Panc1 (cell line): ENCODE data around the gene CDH12. TPM values are rescaled to one million over a fixed set of nuclear protein-coding genes. Genes with fewer than 3 reads are reported as not detected.
"Not testable (repeated sequence)": the region's sequence is repeated elsewhere in the genome, so short reads cannot be mapped to it uniquely, and the experiment has no call there.

Source experiments
- ATAC-seq: fragments of 200-7000 bp; cut with Tn5 transposase; 2 replicates; pipeline ENCODE4 v1.9.1; 2020; ENCODE audit warnings: mild to moderate bottlenecking, moderate library complexity
- BruUV-seq: library from RNA; stranded (reverse); fragments of 400-500 nt; replicated peaks from 2 replicates; lab custom pipeline; 2021; lab: Mats Ljungman, UMichigan
- CTCF ChIA-PET: fragments of 300-600 bp; sonication (Branson Sonifier 250); formaldehyde crosslinking; loops from one replicate; lab custom pipeline; 2022; ENCODE audit warnings: antibody characterized with exemption; lab: Charles Lee
- POLR2A ChIA-PET: fragments of 300-600 bp; sonication (Branson Sonifier 250); formaldehyde crosslinking; loops from one replicate; lab custom pipeline; 2022; ENCODE audit warnings: antibody characterized with exemption; lab: Charles Lee
- DNase-seq: peaks from one replicate; pipeline ENCODE4 v3.0.0-alpha.2; 2010; ENCODE audit warnings: low read depth, low spot score
- H3K27ac ChIP-seq: 2 replicates; pipeline ENCODE4 v1.5.1; 2011; ENCODE audit warnings: mild to moderate bottlenecking, low read length, inconsistent platforms
- H3K27me3 ChIP-seq: fragments of 200-500 bp; sonication (Bioruptor generic); 2 replicates; pipeline ENCODE4 v1.6.0; 2014; ENCODE audit warnings: low read length, inconsistent platforms; ENCODE audit not compliant: control insufficient read depth, insufficient read depth
- H3K36me3 ChIP-seq: fragments of 200-500 bp; sonication (Bioruptor generic); 2 replicates; pipeline ENCODE4 v1.5.1; 2014; ENCODE audit warnings: inconsistent platforms, mild to moderate bottlenecking, low read length, moderate library complexity; ENCODE audit not compliant: control insufficient read depth, insufficient read depth
- H3K4me1 ChIP-seq: 2 replicates; pipeline ENCODE4 v1.5.1; 2011; ENCODE audit warnings: inconsistent platforms, mild to moderate bottlenecking, low read length, moderate library complexity; ENCODE audit not compliant: control insufficient read depth, insufficient read depth
- H3K4me3 ChIP-seq, 2 experiments: 2 replicates each; pipeline ENCODE4 v1.5.1; 2011 to 2012; ENCODE audit warnings: low read depth in 2 of 2, low read length in 2 of 2, mild to moderate bottlenecking in 2 of 2, inconsistent platforms in 1 of 2, moderate library complexity in 1 of 2
- H3K9me3 ChIP-seq: fragments of 200-500 bp; sonication (Bioruptor generic); 2 replicates; pipeline ENCODE4 v1.5.1; 2014; ENCODE audit warnings: low read depth, mild to moderate bottlenecking, inconsistent platforms, low read length, moderate library complexity; ENCODE audit not compliant: control insufficient read depth, insufficient read depth
- CTCF ChIP-seq: fragments of 450-650 bp; IDR thresholded peaks from 2 replicates; pipeline ENCODE4 v1.5.1; 2017; ENCODE audit warnings: mild to moderate bottlenecking
- POLR2AphosphoS5 ChIP-seq: IDR thresholded peaks from 2 replicates; pipeline ENCODE4 v1.6.1; 2012; ENCODE audit warnings: mild to moderate bottlenecking, low read depth, low read length, moderate library complexity
- REST ChIP-seq, 2 experiments: IDR thresholded peaks; 2 replicates each; pipeline ENCODE4 v1.6.1; 2011 to 2012; ENCODE audit warnings: low read depth in 2 of 2, control low read depth in 1 of 2, low read length in 1 of 2, mild to moderate bottlenecking in 1 of 2, moderate library complexity in 1 of 2; ENCODE audit not compliant: insufficient read depth in 1 of 2
- SIN3A ChIP-seq: IDR thresholded peaks from 2 replicates; pipeline ENCODE4 v1.6.1; 2012; ENCODE audit warnings: low read depth, mild to moderate bottlenecking, low read length, moderate library complexity, borderline replicate concordance; ENCODE audit not compliant: insufficient read depth
- TCF7L2 ChIP-seq: IDR thresholded peaks from 2 replicates; pipeline ENCODE4 v1.6.1; 2011; ENCODE audit warnings: mild to moderate bottlenecking, low read depth, low read length, inconsistent platforms
- in situ Hi-C: cut with HindIII; loops from 2 replicates; pipeline ENCODE4 v1.10.0; 2016; ENCODE audit warnings: low sequenced_read_pairs, low pct_unique_long_range_greater_than_20kb
- intact Hi-C: fragments of 100-400 bp; cut with micrococcal nuclease; formaldehyde crosslinking; loops from one replicate; pipeline ENCODE4 v1.10.0; 2022; ENCODE audit not compliant: unreplicated experiment
- total RNA-seq: library from RNA; stranded (reverse); gene quantifications from one replicate; pipeline ENCODE4 v1.2.1, GENCODE V29; 2021; ENCODE audit not compliant: unreplicated experiment

The CDH12 gene
- total RNA-seq, 1 experiment from 2014 or later, result not detected

GRCh38 chr5:22521521-22521920 is 331.6 kb downstream of the CDH12 start:
- no TSS peak for BruUV-seq
- TF ChIP-seq SIN3A, result no peak
- no peak for TF ChIP-seq POLR2AphosphoS5
- no peak for TF ChIP-seq TCF7L2
- no peak for TF ChIP-seq REST (IDR thresholded peaks at IDR 0.05; ENCODE audit: insufficient read depth in 1 of 2, low read depth in 2 of 2, low read length in 1 of 2)
- TF ChIP-seq CTCF, result no peak
- POLR2A ChIA-PET, result no interaction called here

GRCh38 chr5:22516497-22516896 is 336.6 kb downstream of the CDH12 start:
- H3K36me3 ChIP-seq, H3K9me3 ChIP-seq, H3K4me3 ChIP-seq, DNase-seq, H3K27me3 ChIP-seq, BruUV-seq, CTCF ChIA-PET, POLR2A ChIA-PET, ATAC-seq, intact Hi-C loops, H3K4me1 ChIP-seq, H3K27ac ChIP-seq, in situ Hi-C loops: not testable (repeated sequence)

More at GRCh38 chr5:22521521-22521920, 331.6 kb downstream of the CDH12 start:
- no peak overlapping the region for H3K27ac ChIP-seq
- H3K36me3 ChIP-seq, result no peaks in the 10 kb centered on the region
- CTCF ChIA-PET, result no interaction called here
- DNase-seq, result no peak
- no peak for ATAC-seq
- H3K4me1 ChIP-seq, result no peaks in the 10 kb centered on the region
- intact Hi-C loops (no loop called here), in situ Hi-C loops (no loop called here)
- no peaks in the 10 kb centered on the region for H3K9me3 ChIP-seq
- H3K4me3 ChIP-seq, result no peak overlapping the region
- no peaks in the 10 kb centered on the region for H3K27me3 ChIP-seq

GRCh38 chr5:22514231-22514630 is 338.9 kb downstream of the CDH12 start:
- H3K36me3 ChIP-seq, result no peaks in the 10 kb centered on the region
- in situ Hi-C loops, result no loop called here
- BruUV-seq, result no TSS peak
- intact Hi-C loops, result no loop called here
- ChIA-PET POLR2A (no interaction called here), CTCF (no interaction called here)
- no peak overlapping the region for H3K4me3 ChIP-seq
- ATAC-seq (no peak), DNase-seq (no peak)
- H3K4me1 ChIP-seq, result no peaks in the 10 kb centered on the region
- TF ChIP-seq SIN3A (no peak), POLR2AphosphoS5 (no peak), REST (IDR thresholded peaks at IDR 0.05; ENCODE audit: insufficient read depth in 1 of 2, low read depth in 2 of 2, low read length in 1 of 2) (no peak), TCF7L2 (no peak), CTCF (no peak)
- no peak overlapping the region for H3K27ac ChIP-seq
- no peaks in the 10 kb centered on the region for H3K9me3 ChIP-seq
- H3K27me3 ChIP-seq, result no peaks in the 10 kb centered on the region
